ENCODE measurements around the gene CRISPLD2. TPM values are rescaled to one million over a fixed set of nuclear protein-coding genes. Genes with fewer than 3 reads are reported as not detected.

CRISPLD2 gene
- total RNA-seq, 2 donors from 2014 or later = 0.30 to 0.66 TPM

DNA sequence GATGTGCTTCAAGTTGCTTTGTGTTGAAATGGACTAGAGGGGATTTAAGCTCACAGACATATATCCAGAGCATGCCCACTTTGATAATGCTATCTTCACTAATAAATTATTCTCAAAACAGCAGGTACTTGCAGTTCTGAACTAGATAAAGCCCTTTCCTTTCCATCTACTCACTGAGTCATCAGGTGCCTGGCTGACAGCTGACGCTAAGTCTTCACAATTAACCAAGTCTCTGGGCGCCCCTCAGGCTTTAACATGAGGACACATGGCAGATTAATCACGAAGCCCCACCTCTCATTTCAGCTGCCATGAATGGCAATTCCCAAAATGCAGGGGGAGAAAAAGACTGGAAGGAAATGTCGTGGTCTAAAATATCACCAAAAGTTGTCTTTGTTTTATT, 29.5 kb upstream of the CRISPLD2 start:
- no peak overlapping the region for H3K27ac Mint-ChIP-seq
- H3K4me3 Mint-ChIP-seq = no peak overlapping the region
- no peaks in the 10 kb centered on the region for H3K27me3 Mint-ChIP-seq
- H3K4me1 Mint-ChIP-seq = no peaks in the 10 kb centered on the region
- H3K9me3 Mint-ChIP-seq = no peaks in the 10 kb centered on the region
- no peak for ATAC-seq (replicated peaks)
- H3K36me3 Mint-ChIP-seq (ENCODE audit: low read depth) = no peaks in the 10 kb centered on the region

DNA sequence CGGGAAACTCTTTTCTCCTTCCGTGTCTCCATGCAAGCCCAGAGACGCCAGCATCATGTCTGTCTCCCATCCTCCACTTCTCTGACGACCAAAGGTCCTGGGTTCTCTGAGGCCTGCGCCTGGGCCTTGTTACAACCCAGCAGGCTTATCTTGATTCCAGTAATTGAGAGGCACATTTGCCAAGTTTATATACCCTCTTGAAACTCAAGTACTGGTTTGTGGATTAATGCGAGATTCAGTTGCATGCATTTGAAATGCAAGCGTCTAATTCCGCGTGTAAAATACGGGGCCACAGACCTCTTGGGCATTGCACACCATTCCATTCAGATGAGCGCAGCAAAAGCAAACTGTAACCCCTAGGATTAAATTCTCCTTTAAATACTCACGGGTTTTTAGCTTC, 28.7 kb upstream of the CRISPLD2 start:
- ATAC-seq (replicated peaks) = no peak
- Mint-ChIP-seq H3K9me3 (no peaks in the 10 kb centered on the region), H3K4me1 (no peaks in the 10 kb centered on the region)

DNA sequence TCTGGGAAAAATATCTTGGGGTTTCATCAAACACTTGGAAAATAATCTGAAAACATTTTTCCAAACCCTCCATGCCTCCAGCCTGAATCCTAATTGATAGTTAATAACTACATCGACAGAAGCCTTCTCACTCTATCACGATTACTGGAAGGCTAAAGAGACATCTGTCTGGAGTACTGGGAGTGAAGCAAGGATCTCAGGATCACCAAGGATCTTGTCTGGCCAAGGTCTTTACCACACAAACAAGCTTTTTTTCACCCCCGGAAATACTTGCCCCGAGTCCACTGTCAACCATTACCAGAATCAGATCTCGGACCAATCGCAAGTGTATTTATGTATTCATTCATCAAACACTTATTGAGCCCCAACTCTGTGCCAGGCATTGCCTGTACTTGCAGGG, 28.3 kb upstream of the CRISPLD2 start:
- H3K27me3 Mint-ChIP-seq = no peaks in the 10 kb centered on the region
- H3K4me3 Mint-ChIP-seq = no peak overlapping the region
- H3K27ac Mint-ChIP-seq = no peak overlapping the region
- ATAC-seq (replicated peaks) = no peak
- H3K9me3 Mint-ChIP-seq = no peaks in the 10 kb centered on the region
- no peaks in the 10 kb centered on the region for H3K4me1 Mint-ChIP-seq
- no peaks in the 10 kb centered on the region for H3K36me3 Mint-ChIP-seq (ENCODE audit: low read depth)

More for the DNA sequence above, 28.7 kb upstream of the CRISPLD2 start:
- Mint-ChIP-seq H3K4me3 (no peak overlapping the region), H3K27ac (no peak overlapping the region), H3K36me3 (ENCODE audit: low read depth) (no peaks in the 10 kb centered on the region), H3K27me3 (no peaks in the 10 kb centered on the region)

DNA sequence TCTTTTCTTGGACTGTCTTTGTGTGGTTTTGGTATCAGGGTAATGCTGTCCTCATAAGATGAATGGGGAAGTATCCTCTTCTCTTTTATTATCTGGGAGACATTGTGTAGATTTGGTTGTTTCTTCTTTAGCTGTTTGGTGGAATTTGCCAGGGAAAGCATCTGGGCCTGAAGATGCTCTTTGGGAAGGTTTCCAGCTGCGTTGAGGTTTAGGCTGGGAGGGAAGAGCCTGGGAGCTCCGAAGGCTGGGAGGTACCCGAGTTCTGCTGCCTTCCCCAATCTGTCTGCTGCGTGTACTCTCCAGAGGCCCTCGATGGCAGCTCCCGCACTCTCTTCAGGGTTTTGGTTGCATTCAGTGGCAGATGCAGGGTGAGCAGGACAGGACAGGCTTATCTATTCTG, 25.6 kb upstream of the CRISPLD2 start:
- no peaks in the 10 kb centered on the region for H3K4me1 Mint-ChIP-seq
- H3K9me3 Mint-ChIP-seq = no peaks in the 10 kb centered on the region

DNA sequence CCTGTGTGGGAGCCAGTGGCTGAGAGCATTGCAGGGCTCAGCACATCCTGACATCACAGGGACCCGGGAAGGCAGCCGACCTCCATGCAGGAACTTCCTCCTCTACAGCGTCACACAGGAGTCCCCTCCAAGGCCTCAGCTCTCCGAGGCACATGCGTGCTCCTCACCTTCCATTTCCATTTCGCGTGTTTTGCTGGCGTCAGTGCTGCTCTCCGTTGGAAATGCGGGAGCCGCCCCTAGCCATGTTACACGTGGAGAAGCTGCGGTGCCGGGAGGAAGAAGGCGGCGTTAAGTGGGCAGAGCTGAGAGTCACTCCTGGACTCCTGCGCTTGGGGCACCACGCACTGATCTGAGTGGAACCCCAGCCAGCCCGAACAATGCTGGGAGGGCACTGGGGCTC, 25.2 kb upstream of the CRISPLD2 start:
- Mint-ChIP-seq H3K36me3 (ENCODE audit: low read depth) (no peaks in the 10 kb centered on the region), H3K4me3 (no peak overlapping the region), H3K27me3 (no peaks in the 10 kb centered on the region), H3K9me3 (no peaks in the 10 kb centered on the region), H3K4me1 (no peaks in the 10 kb centered on the region), H3K27ac (no peak overlapping the region)
- ATAC-seq (replicated peaks) = no peak

More for the DNA sequence above, 25.6 kb upstream of the CRISPLD2 start:
- Mint-ChIP-seq H3K36me3 (ENCODE audit: low read depth) (no peaks in the 10 kb centered on the region), H3K4me3 (no peak overlapping the region), H3K27ac (no peak overlapping the region), H3K27me3 (no peaks in the 10 kb centered on the region)
- no peak for ATAC-seq (replicated peaks)

DNA sequence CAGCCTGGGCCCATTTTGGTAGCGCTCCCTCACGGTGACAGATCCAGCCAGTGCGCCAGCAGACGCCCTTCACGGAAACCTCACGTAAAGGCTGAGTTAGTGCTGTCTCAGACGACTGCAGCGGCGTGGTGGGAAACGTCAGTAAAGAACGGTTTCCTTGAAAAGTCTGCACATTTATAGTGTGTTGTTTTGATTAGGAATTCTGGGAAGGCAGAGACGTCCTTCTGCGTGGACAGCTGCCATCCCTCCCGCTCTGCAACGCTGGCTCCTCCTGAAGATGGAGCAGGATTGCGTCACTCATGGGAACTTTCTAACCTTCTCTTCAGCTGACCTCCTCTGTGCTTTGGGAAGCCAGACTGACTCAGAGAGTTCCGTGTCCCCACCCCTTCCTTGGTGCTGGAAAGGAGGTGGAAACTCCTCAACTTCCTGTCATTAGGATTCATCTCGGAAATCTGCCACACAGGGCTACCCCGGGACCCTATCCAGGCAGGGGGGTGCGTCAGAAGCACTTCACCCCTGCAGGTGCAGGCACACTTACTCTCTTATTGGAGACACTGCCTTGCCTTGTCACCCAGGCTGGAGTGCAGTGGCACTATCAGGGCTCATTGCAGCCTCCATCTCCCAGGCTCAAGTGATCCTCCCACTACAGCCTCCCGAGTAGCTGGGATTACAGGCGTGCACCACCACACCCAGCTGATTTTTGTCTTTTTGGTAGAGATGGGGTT, 24.3 kb upstream of the CRISPLD2 start:
- H3K4me1 Mint-ChIP-seq = no peaks in the 10 kb centered on the region
- ATAC-seq (replicated peaks) = no peak

DNA sequence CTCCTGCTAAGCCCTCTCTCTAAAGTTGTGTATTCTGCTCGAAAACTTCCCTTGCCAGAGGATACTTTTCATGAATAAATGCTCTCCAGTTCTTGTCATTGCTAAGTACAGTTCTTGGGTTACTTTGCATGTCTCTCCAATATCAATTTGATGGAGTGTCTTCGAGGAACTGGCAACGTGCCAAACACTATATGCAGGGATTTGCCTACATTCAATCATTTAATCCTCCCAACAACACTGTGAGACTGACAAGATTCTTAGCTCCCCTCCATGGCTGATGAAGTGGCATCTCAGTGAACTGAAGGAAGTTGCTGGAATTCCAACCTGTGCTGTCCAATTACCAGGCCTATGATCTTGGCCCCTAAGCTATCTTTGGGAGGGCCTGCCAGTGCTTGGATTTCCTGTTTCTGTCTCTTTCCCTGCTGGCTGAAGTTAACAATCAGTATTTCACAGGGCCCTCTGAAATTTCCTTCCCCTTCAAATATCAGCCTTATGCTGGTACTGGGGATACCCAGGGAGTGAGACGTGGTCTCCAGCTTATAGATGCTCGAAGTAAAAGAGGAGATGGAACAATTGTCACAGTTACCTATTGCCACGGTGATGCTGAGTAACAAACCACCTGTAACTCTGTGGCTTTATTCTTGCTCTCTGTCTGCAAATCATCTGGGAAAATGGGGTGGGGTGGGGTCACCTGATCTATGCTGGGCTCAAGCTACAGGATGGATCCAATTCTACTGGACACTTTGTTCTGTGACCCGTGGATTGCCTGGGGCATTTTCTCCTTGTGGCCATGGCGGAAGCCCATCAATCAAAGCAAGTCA, 19.4 kb upstream of the CRISPLD2 start:
- Mint-ChIP-seq H3K4me1 (no peaks in the 10 kb centered on the region), H3K9me3 (no peaks in the 10 kb centered on the region), H3K36me3 (ENCODE audit: low read depth) (no peaks in the 10 kb centered on the region), H3K27ac (no peak overlapping the region), H3K4me3 (no peak overlapping the region), H3K27me3 (no peaks in the 10 kb centered on the region)
- ATAC-seq (replicated peaks) = no peak

More for the DNA sequence above, 24.3 kb upstream of the CRISPLD2 start:
- no peaks in the 10 kb centered on the region for H3K36me3 Mint-ChIP-seq (ENCODE audit: low read depth)
- H3K27me3 Mint-ChIP-seq = no peaks in the 10 kb centered on the region
- no peak overlapping the region for H3K27ac Mint-ChIP-seq
- H3K9me3 Mint-ChIP-seq = no peaks in the 10 kb centered on the region
- no peak overlapping the region for H3K4me3 Mint-ChIP-seq

DNA sequence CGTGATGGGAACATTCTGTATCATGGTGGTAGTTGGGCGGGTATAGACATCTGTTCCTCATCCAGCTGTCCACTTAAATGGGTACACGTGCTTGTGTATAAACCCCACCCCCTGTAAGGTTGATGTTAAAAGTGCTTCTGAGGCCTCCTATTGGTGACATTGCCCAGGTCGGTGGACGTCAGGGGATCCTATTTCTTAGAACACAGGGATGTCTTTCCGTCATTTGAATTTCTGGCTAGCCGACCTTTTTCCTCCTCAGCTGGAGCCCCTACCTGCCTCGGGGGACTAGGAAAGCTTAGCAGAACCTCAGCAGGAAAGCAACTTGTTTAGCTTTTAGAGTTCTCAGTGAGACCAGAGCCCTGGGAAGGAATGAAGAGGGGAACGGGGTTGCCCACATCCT, 16.6 kb upstream of the CRISPLD2 start:
- H3K27me3 Mint-ChIP-seq = no peaks in the 10 kb centered on the region
- H3K27ac Mint-ChIP-seq = no peak overlapping the region
- no peaks in the 10 kb centered on the region for H3K9me3 Mint-ChIP-seq
- H3K4me1 Mint-ChIP-seq = no peaks in the 10 kb centered on the region
- H3K4me3 Mint-ChIP-seq = no peak overlapping the region
- H3K36me3 Mint-ChIP-seq (ENCODE audit: low read depth) = no peaks in the 10 kb centered on the region
- ATAC-seq (replicated peaks) = no peak

DNA sequence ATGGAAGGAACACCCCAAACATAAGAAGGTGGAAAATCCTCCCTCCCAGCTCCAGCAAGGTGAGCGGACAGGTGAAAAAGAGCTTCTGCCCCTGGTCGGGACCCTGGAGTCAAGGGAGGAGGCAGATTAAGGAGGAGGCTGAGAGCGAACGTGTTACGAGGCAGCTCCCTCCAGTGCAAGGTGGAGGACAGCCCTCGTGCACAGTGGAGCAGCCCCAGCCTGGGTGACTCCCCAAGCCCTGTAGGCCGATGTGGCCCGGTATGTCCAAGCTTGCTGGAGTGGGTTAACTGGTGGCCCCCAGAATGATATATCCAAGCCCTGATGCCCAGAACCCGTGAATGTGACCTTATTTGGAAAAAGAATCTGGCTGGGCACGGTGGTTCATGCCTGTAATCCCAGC, 15.5 kb upstream of the CRISPLD2 start:
- H3K27me3 Mint-ChIP-seq = no peaks in the 10 kb centered on the region
- H3K36me3 Mint-ChIP-seq (ENCODE audit: low read depth) = no peaks in the 10 kb centered on the region
- H3K9me3 Mint-ChIP-seq = no peaks in the 10 kb centered on the region
- no peak overlapping the region for H3K27ac Mint-ChIP-seq
- H3K4me3 Mint-ChIP-seq = no peak overlapping the region
- H3K4me1 Mint-ChIP-seq = no peaks in the 10 kb centered on the region
- no peak for ATAC-seq (replicated peaks)

DNA sequence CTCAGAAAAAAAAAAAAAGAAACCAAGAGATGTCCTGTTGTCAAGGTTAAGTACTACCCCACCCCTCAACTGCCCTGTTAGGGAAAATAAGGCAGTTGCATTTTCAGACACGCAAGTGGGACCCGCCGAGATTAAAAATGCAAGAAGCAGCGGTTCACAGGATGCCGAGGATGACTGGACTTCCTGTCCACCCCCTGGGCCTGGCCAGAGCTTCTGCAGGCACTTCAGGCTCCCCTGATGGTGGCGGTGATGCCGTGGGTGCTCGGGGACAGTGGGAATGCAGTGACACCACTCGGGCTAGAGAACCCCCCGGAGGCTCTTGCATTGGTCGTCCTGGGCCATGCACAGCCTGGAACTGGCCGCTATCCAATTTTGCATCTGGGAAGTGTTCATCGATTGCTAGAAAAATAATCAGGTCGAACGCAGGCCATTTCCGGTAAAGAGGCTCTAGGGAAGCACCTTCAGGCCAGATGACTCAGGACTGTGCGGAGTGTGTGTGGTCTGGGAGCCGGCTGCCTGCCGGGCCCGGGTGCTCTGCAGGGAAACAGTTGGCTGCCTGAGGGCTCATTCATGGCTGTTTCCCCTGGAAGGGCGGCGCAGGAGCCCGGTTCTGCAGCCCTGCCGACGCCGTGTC, 13.4 kb upstream of the CRISPLD2 start:
- ATAC-seq (replicated peaks) = peak; percentile 78
- H3K4me3 Mint-ChIP-seq = no peak overlapping the region
- no peaks in the 10 kb centered on the region for H3K9me3 Mint-ChIP-seq
- no peaks in the 10 kb centered on the region for H3K27me3 Mint-ChIP-seq
- H3K27ac Mint-ChIP-seq = no peak overlapping the region
- no peaks in the 10 kb centered on the region for H3K36me3 Mint-ChIP-seq (ENCODE audit: low read depth)
- peaks cover 4% of the 10 kb centered on the region for H3K4me1 Mint-ChIP-seq

DNA sequence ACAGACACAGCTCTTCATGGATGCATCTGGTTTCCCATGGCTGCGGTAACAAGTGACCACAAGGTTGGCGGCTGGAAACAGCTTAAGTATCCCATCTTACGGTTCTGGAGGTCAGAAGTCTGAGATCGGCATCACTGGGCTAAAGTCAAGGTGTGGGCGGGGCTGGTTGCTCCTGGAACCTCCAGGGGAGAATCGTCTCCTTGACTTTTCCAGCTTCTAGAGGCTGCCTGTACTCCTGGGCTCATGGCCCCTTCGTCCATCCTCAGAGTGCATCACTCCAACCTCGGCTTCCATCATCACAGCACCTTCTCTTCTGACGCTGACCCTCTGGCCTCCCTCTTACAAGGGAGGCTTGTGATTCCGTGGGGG, 12.9 kb upstream of the CRISPLD2 start:
- H3K4me1 Mint-ChIP-seq = peaks cover 4% of the 10 kb centered on the region
- no peak for ATAC-seq (replicated peaks)
- H3K27ac Mint-ChIP-seq = no peak overlapping the region
- H3K36me3 Mint-ChIP-seq (ENCODE audit: low read depth) = no peaks in the 10 kb centered on the region
- H3K27me3 Mint-ChIP-seq = no peaks in the 10 kb centered on the region
- H3K9me3 Mint-ChIP-seq = no peaks in the 10 kb centered on the region
- H3K4me3 Mint-ChIP-seq = no peak overlapping the region

DNA sequence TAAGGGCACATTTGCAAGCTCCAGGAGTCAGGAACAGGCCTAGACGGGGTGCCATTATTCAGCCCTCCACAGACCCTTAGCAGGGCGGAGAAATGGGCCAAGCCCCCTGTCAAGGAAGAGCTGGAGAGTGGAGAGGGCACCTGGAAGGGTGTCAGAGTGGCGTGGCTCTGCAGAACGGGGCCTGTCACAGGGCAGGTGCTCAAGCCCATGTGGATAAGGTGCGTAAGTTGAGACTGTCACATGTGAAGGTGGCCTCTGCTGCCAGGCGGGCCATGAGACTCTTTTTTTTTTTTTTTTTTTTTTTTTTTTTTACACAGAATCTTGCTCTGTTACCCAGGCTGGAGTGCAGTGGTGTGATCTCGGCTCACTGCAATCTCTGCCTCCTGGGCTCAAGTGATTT, 12.0 kb upstream of the CRISPLD2 start:
- H3K27ac Mint-ChIP-seq = no peak overlapping the region
- H3K9me3 Mint-ChIP-seq = no peaks in the 10 kb centered on the region
- H3K36me3 Mint-ChIP-seq (ENCODE audit: low read depth) = no peaks in the 10 kb centered on the region
- no peak overlapping the region for H3K4me3 Mint-ChIP-seq
- peaks cover 4% of the 10 kb centered on the region for H3K4me1 Mint-ChIP-seq
- H3K27me3 Mint-ChIP-seq = no peaks in the 10 kb centered on the region
- ATAC-seq (replicated peaks) = no peak

DNA sequence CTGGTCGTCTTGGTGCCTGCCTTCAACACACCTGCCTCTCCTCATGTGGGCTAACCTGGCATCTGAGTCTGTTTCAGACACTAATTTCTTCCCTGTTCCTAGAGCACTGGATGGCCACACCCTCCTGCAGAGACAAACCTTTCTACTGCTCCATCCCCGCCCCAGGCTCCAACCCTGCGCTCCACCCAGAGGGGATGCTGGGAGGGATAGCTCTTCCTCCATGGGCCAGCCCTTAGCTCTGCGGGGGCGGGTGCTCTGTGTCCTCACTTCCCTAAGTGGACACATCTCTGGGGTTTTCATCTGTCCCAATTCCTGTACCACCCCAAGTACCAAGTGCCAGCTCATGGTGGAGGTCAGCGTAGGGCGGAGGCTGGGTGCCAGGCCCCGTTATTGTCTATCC, 11.0 kb upstream of the CRISPLD2 start:
- no peaks in the 10 kb centered on the region for H3K36me3 Mint-ChIP-seq (ENCODE audit: low read depth)
- ATAC-seq (replicated peaks) = no peak
- H3K4me3 Mint-ChIP-seq = no peak overlapping the region
- H3K4me1 Mint-ChIP-seq = peaks cover 4% of the 10 kb centered on the region
- H3K27me3 Mint-ChIP-seq = no peaks in the 10 kb centered on the region
- H3K9me3 Mint-ChIP-seq = no peaks in the 10 kb centered on the region
- H3K27ac Mint-ChIP-seq = no peak overlapping the region

DNA sequence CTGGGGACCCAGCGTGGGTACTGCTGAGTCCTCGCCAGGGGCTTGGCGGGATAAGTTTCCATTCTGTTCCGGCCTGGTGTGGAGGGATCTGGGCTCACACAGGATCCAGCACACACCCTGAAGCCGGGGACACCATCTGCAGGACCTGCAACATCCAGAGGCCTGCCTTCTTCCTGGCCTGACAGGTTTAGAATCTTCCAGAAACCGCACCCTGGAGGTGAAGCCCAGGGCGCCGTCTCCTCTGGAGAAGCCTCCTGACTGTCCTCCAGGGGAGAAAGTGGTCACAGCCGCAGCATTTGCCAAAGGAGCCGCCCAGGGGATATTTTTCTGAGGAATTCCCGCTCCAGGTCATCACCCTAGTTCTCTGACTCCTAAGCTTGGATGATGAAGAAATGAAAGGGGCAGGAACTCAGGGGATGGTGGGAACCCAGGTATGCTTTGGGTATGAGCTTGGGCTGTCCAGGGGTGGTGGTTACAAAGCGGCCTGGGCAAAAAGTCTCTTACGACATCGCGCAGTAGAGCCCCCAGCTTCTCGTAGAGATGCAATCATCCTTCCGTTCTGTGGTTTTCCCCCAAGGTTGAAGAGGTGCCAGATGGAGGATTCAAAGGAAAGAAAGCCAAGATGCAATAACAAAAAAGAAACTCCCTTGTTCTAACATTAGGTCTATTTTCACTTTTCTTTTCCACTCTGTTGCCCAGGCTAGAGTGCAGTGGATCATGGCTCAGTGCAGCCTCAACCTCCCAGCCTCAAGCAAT, 9.1 kb upstream of the CRISPLD2 start:
- peaks cover 4% of the 10 kb centered on the region for H3K4me1 Mint-ChIP-seq
- H3K36me3 Mint-ChIP-seq (ENCODE audit: low read depth) = no peaks in the 10 kb centered on the region
- no peaks in the 10 kb centered on the region for H3K9me3 Mint-ChIP-seq
- peak; percentile 40 for ATAC-seq (replicated peaks)
- peak overlapping the region; percentile 23 for H3K4me3 Mint-ChIP-seq
- peak overlapping the region; percentile 33 for H3K27ac Mint-ChIP-seq
- no peaks in the 10 kb centered on the region for H3K27me3 Mint-ChIP-seq
